GM18519 (cell line): ENCODE data around the gene ST7.
"Not testable (repeated sequence)": the region's sequence is repeated elsewhere in the genome, so short reads cannot be mapped to it uniquely, and the experiment has no call there.

ENCODE experiments used
- ATAC-seq: cut with Tn5 transposase; IDR thresholded peaks from one replicate; pipeline ENCODE4 v1.9.1; 2021; ENCODE audit warnings: mild to moderate bottlenecking, moderate library complexity; ENCODE audit not compliant: unreplicated experiment, low FRiP score

Gene ST7

DNA sequence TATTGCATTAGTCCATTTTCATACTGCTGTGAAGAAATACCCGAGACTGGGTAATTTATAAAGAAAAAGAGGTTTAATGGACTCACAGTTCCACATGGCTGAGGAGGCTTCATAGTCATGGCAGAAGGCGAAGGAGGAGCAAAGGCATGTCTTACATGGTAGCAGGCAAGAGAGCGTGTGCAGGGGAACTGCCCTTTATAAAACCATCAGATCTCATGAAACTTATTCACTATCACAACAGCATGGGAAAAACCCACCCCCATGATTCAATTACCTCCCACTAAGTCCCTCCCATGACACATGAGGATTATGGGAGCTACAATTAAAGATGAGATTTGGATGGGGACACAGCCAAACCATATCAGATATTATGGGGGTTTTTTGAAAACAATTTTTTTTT, 21.7 kb downstream of the ST7 start:
- ATAC-seq = not testable (repeated sequence)

DNA sequence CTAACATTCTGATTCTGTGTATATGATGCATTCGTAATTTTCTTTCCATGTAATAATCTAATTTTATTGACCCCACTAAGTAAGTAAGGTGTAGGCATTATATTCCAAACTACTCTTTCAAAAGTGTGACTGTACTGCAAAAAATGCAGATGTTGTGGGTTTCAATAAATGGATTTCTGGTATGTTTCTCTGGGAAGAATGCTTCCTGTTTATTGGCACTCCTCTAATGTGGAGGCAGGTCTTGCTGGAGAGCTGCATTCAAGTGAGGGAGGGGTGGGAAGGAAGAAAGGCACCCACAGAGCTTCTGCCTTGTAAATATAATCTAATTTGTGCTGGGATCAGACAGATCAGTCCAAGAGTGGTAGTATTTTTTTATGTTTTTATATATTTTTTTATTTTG, 23.9 kb downstream of the ST7 start:
- ATAC-seq = no peak

DNA sequence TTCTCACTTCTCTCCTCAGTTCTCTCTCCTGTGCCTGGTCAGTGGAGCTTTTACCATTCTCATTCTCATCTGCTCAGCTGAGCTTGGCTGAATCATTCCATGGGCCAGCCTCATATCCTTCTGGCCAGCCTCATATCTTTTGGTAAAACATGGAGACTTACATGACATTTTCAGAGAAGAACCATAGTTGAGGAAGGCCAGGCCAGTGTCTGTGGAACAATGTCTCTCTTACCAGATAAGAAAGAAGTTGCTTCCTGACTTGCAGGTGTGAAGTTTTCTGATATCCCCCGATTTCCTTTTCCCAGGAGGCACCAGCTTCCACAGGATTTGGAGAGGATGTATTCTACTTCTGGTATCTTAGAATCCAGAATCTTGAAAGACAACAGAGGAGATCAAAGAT, 24.7 kb downstream of the ST7 start:
- no peak for ATAC-seq

DNA sequence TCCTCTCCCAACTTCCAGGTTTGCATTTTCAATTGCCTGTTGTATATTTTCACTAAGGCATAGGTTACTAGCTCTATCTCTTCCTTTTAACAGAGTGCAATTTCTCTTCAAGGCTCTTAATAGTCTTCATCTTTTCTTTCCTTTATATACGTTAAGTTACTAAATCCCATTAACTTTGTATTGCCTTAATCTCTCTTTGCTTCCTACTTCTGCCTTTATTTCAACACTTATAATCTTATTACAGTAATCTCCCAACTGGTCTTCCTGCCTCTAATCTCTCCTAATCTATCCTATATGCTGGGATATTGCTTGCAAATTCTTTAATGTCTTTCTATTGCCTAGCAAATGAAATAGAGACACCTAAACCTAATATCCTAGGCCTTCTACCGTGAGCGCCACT, 26.1 kb downstream of the ST7 start:
- ATAC-seq = no peak

DNA sequence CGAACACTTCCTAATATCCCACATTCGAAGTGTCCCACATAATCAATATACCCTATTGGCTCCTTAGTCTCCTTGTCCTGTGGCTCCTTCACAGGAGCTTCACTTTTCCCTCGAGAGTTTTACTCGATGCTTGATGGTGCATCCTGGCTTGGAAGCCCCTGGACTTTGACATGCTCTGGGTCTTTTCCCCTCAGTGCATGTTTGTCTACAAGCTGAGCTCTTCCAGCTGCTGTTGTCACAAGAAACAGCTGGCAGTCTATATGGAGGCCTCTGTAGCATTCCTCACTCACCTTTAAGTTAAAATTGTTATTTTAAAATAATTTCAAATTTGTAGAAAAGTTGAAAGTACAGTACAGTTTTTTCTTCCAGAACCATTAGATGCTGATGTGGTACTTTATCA, 27.1 kb downstream of the ST7 start:
- no peak for ATAC-seq

DNA sequence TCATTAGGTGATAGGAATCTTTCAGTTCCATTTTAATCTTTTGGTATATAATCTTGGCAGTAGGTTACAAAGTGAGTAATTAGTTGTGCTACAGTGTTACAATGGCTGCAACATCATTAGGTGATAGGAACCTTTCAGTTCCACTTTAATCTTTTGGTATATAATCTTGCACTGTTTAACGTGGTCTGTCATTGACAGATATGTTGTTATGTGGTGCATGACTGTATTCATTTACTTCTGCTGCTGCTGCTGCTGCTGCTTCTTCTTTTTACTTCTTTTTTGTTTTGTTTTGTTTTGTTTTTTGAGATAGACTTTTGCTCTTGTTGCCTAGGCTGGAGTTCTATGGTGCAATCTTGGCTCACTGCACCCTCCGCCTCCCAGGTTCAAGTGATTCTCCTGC, 28.6 kb downstream of the ST7 start:
- no peak for ATAC-seq

DNA sequence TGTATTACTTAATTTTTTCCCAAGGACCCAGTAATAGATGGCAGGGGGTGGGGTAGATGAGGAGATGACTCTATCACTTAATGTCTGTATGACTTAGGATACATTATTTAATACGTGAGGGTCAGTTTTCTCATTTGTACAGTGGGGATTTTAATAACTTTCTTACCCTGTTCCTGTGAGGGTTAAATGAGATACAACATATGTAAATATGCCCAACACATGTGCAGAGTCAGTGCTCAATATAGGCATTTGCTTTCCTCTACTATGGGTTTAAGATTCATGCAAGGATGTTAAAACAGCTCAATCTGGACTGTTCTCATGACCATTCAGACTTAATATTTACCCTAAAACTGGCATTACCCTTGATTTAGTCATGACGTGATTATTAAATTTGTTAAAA, 31.2 kb downstream of the ST7 start:
- ATAC-seq = no peak

DNA sequence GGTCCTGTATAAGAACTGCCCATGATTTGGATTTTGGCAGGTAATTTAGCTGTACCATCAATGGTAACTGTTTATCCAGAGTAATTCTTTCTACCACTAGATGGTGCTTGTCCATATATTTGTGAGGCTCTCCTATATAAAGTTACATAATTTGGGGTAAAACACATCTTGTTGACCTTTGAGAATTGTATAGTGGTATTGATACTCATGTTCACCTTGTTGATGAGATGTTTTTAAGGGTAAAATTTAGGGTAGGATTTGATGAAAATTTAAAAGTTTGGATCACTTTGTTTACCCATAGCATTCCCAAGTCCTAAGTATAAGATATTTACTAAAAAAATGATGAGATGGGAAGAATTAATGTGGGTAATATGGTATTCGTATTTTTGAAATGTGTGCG, 31.6 kb downstream of the ST7 start:
- ATAC-seq = peak; percentile 44

DNA sequence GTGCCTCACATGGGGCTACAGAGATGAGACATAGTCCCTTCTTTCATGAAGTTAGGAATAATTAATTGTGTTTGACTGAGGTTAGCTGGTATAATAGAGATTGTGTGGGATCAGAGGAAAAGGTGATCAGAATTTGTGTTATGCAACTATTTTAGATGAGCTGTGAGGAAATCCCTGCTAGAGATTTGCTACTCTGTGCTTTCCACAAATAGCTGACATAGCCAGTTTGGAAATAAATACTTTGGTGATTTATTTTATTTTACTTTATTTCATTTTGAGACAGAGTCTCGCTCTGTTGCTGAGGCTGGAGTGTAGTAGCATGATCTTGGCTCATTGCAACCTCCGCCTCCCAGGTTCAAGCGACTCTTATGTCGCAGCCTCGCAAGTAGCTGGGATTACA, 32.3 kb downstream of the ST7 start:
- ATAC-seq = no peak

DNA sequence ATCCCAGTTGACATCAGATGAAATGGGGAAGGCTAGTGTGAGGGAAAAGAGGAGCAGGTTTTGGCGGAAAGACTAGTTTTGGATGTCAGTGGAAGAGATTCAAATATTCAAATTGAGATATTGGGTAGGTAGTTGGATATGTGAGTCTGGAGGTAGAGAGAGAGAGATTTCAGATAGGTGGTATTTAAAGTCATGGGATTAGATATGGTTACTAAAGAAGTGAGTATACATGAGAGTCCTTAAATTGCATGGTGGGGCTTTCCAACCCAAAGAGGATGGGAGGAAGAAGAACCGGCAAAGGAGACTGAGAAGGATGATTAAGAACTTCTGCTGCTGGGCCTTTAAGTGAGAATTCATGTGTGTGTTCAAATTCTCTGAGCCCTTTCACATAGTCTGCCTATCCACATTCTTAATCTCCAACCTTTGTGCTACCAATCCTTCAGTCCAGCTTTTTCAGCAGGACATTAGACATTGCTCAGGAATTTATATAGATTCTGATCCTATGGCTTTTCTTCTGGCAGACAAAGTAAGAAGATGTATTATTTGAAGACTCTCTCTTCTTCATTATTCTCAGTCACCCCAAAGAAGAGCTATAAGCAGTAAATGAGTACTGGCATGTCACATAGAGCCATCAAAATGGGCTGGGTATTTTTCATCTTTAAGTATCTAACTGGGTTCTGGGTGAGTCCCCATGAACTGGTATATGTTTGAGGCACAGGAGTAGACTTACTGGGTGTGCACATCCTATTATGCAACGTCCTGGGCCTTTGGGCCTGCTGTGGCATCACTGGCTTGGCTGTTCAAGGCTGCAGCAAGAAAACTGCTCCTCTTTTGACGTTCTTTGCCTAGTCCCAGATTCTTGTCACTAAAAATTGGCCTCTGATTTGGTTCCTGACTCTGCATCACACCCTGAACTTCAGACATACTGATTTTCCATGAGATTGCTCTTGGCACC, 33.6 kb downstream of the ST7 start:
- ATAC-seq = no peak

DNA sequence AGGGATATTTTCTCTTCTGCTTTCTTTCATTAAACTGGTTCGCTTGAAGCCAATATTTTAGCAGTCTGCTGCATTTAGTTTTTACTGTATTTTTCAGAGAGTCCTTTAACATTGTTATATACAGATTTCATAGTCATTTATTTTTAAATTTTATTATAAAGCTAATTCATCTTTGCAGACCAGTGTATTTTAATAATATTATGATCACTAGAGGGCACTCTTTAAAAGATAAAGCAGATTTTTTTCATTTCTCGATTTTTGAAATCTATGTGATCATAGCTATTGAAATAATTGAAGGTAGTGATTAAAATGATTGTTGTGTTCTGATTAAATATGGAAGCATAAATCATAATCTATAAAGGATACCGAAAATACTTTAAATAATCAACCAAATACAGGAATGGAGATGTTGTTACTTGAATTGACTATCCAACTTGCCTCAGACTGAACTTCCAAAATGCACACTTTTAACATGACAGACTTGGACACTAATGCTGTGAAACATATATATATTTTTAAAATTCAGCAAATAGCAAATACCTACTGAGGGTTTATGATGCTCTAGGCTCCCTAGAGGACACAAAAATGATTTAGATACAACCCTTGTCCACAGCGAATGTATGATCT, 35.2 kb downstream of the ST7 start:
- ATAC-seq = no peak

DNA sequence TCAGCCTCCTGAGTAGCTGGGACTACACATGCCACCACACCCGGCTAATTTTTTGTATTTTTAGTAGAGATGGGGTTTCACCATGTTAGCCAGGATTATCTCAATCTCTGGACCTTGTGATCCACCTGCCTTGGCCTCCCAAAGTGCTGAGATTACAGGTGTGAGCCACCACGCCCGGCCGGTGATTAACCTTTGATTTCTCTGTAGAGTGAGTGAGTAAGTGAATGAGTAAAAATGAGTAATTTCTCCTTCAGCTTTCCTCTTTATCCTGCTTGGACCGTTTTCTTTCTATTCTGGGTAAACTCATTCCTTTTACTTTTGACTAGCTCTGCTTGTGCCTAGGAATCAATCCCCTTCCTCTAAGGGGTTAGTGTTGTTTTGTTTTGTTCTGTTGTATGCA, 36.8 kb downstream of the ST7 start:
- ATAC-seq = no peak

DNA sequence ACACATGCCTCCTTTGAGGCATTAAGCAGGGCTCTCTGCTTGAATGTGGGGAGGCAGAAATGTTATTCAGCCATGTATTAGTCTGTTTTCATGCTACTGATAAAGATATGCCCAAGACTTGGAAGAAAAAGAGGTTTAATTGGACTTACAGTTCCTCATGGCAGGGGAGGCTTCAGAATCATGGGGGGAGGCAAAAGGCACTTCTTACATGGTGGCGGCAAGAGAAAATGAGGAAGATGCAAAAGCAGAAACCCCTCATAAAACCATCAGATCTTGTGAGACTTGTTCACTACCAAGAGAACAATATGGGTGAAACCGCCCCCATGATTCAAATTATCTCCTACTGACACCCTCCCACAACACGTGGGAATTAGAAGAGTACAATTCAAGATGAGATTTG, 37.9 kb downstream of the ST7 start:
- ATAC-seq = no peak

DNA sequence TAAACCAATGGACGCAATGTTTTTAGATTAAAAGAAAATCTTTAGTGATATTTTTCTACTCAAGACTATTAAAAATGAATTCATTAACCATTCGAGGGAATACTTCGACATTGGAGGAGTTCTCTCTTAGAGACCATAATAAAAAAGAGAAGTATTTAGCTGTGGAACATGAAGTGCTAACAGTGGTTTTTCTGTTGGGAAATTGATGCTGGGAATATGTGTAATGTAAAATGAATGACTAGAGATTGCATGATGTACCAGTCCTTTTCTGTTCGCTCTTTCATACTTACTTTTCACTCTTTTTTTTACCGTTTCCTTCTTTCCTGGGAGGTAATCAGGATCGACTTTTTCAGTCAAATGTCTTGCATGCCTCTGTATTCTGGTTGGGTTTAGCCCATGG, 41.3 kb downstream of the ST7 start:
- ATAC-seq = no peak

DNA sequence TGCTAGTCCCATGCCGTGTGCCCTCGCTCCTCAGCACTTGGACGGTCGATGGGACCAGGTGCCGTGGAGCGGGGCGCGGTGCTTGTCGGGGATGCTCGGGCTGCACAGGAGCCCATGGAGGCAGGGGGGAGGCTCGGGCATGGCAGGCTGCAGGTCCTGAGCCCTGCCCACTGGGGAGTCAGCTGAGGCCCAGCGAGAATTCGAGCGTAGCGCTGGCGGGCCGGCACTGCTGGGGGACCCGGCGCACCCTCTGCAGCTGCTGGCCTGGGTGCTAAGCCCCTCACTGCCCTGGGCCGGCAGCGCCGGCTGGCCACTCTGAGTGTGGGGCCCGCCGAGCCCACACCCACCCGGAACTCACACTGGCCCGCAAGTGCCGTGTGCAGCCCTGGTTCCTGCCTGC, 44.7 kb downstream of the ST7 start:
- ATAC-seq = no peak

DNA sequence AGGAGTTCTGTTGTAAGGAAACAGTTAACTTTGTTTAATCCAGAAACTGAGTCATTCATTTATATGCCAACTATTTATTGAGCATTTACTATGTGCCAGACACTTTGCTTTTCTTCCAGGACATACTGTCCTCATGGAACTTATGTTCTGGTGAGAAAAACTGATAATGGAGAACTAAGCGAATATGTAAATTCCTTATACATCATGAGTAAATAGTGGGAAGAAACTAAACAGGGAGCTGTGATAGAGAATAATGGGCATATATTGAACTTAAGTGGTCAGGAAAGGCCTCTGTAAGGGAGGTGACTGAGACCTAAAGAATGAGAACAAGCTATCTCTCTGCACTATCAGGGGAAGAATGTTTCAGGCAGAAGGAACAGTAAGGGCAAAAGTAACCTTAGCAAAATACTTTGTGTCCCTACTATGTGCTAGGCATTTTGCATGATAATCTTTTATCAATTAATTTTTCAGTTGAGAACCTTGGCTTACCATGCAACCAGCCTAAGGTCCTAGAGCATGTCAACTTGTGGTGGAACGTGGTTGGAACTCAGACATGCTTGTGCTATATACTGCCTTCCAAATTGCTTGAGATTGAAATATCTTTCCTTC, 45.4 kb downstream of the ST7 start:
- no peak for ATAC-seq

DNA sequence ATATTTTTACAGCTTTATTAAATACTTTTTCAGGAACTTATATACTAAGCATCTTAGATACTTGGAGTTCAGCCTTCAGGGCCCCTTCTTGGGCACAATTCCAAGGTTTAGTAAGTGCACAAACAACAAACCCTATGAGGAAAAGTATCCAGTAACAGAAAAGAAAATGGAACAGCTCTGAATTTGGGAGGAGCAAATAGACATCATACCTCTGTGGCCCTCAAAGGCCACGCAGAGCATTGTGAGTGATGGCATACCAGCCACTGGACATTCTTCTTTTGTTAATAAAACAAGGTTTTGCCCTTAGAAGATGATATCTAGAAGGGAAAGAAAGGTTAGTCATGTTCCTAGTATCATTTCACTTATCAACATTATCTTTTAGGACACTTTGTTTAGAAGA, 46.0 kb downstream of the ST7 start:
- no peak for ATAC-seq

DNA sequence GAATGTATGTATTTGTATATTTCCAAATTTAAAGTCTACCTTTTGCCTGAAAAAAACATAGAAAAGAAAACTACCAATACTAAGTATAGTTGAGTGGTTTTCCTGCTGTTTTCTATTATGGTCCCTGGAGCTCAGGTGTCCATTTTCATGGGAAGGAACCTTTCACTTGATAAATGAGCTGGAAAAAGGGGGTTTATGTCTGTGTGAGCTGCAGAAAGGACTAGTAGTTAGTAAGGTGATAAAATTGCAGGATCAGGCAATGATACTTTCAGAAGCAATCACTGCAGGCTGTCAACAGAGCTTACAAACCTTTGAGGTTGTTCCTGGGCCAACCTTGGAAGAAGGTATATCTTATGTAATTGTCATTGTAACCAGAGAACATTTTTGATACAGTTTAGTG, 48.0 kb downstream of the ST7 start:
- no peak for ATAC-seq

DNA sequence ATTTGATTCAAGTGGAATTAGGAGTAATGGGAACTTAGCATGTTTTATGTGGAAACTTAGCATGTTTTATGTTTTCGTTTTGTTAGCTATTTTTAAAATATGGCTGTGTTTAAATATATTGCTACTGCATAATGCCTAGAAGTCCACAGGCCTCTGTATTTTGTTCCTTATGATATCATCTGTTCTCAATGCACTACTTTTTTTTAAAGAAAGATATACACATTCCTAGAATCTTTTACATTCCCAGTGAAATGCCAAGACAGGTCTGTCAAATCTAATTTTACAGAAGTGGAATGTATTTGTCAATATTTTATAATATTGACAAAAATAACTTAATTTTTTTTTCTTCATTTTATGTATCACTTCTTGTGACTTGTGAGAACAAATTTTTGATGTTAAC, 51.6 kb downstream of the ST7 start:
- ATAC-seq = no peak

DNA sequence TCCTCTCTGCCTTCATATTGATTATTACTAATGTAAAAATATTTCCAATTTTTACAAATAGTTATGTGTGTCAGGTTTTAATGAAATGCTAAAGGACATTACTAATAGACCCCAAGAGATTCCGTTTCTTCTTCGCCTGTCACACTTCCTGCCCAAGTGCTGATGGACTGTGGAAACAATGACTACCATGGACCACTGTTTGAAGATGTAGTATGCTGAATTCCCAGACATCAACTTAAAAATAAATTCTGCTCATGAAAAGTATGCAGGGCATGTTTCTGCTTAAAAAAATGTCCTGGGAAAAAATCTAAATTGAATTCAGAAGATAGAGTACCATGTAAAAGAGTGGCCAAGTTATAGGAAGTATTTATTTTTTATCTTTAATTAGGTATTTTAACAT, 52.1 kb downstream of the ST7 start:
- ATAC-seq = no peak

DNA sequence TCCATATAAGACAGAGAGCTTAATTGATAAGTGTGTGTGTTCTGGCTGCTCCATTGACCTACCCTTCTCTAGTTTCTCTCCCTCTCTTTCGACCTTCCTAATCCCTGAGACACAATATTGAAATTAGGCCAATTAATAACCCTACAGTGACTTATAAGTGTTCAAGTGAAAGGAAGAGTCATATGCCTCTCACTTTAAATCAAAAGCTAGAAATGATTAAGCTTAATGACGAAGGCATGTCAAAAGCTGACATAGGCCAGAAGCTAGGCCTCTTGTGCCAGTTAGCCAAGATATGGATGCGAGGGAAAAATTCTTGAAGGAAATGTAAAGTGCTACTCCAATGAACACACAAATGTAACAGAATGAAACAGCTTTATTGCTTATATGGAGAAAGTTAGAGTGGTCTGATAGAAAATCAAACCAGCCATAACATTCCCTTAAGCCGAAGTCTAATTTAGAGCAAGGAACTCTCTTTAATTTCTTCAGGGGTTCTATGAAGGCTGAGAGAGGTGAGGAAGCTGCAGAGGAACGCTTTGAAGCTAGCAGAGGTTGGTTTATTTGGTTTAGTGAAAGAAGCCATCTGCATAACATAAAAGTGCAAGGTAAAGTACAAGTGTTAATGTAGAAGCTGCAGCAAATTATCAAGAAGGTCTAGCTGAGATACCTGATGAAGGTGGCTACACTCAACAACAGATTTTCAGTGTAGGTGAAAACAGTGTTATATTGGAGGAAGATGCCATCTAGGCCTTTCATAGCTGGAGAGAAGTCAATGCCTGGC, 53.8 kb downstream of the ST7 start:
- no peak for ATAC-seq
